Ascending aorta (tissue), 2 donors: ENCODE measurements around the gene RTEL1. TPM values are rescaled to one million over a fixed set of nuclear protein-coding genes. Genes with fewer than 3 reads are reported as not detected.
"Not testable (repeated sequence)": the region's sequence is repeated elsewhere in the genome, so short reads cannot be mapped to it uniquely, and the experiment has no call there.

Source experiments
- DNase-seq, 2 donors: peaks; one replicate each; pipeline ENCODE4 v3.0.0-alpha.2; 2019; ENCODE audit warnings: low spot score in 2 of 2
- H3K27ac ChIP-seq, 2 donors: fragments of 200-600 bp; sonication (generic); one replicate each; pipeline ENCODE4 v1.5.1; 2016 to 2017; ENCODE audit warnings: mild to moderate bottlenecking in 1 of 2
- H3K27me3 ChIP-seq: fragments of 200-600 bp; sonication (generic); one replicate; pipeline ENCODE4 v1.5.1; 2017
- H3K36me3 ChIP-seq, 2 donors: fragments of 200-600 bp; sonication (generic); one replicate each; pipeline ENCODE4 v1.5.1; 2016
- H3K4me1 ChIP-seq, 2 donors: fragments of 200-600 bp; sonication (generic); one replicate each; pipeline ENCODE4 v1.5.1; 2016 to 2017; ENCODE audit warnings: mild to moderate bottlenecking in 1 of 2
- H3K4me3 ChIP-seq, 2 donors: fragments of 200-600 bp; sonication (generic); one replicate each; pipeline ENCODE4 v1.5.1; 2016 to 2017; ENCODE audit warnings: mild to moderate bottlenecking in 1 of 2
- H3K9me3 ChIP-seq, 2 donors: fragments of 200-600 bp; sonication (generic); one replicate each; pipeline ENCODE4 v1.5.1; 2016
- CTCF ChIP-seq, 3 experiments: fragments of 200-600 bp in 2 of 3; fragments of 450-650 bp in 1 of 3; sonication (generic) in 2 of 3; IDR thresholded peaks; one replicate each; pipeline ENCODE4 v1.5.1; 2016 to 2019; ENCODE audit warnings: antibody characterized with exemption in 3 of 3, mild to moderate bottlenecking in 1 of 3, moderate library complexity in 1 of 3
- intact Hi-C: fragments of 100-400 bp; cut with DNase I; formaldehyde crosslinking; loops from one replicate; pipeline ENCODE4 v1.15.1; 2023
- total RNA-seq: library from RNA; depleted of rRNA; stranded (reverse); fragments of >200 nt; gene quantifications from one replicate; pipeline ENCODE4 v1.1.0, GENCODE V29; 2016

RTEL1 gene
- total RNA-seq, 1 donor from 2014 or later = 80.6 TPM

- Histone ChIP-seq H3K4me3 (no peak overlapping the region), H3K9me3 (no peaks in the 10 kb centered on the region), H3K27me3 (no peaks in the 10 kb centered on the region), H3K4me1 (peaks cover 6 to 7% of the 10 kb centered on the region in 2 donors), H3K27ac (no peak overlapping the region), H3K36me3 (no peaks in the 10 kb centered on the region)
- TF ChIP-seq CTCF (IDR thresholded peaks at IDR 0.05) = no peak
- no peak for DNase-seq
- intact Hi-C loops = no loop called here
These were observed 12.9 kb upstream of the RTEL1 start for GRCh38 chr20:63645218-63645617.

GRCh38 chr20:63648190-63648589, 9.9 kb upstream of the RTEL1 start:
- Histone ChIP-seq H3K36me3 (no peaks in the 10 kb centered on the region), H3K9me3 (no peaks in the 10 kb centered on the region), H3K27ac (no peak overlapping the region), H3K4me1 (peaks cover 7 to 10% of the 10 kb centered on the region in 2 donors), H3K27me3 (no peaks in the 10 kb centered on the region), H3K4me3 (no peak overlapping the region)
- no peak for TF ChIP-seq CTCF (IDR thresholded peaks at IDR 0.05)
- intact Hi-C loops = no loop called here
- DNase-seq = no peak

- TF ChIP-seq CTCF (IDR thresholded peaks at IDR 0.05) = no peak
- H3K4me1 ChIP-seq = peaks cover 11 to 14% of the 10 kb centered on the region in 2 donors
- no peak overlapping the region for H3K4me3 ChIP-seq
- H3K9me3 ChIP-seq = no peaks in the 10 kb centered on the region
- no peak for DNase-seq
- no peaks in the 10 kb centered on the region for H3K27me3 ChIP-seq
- intact Hi-C loops = no loop called here
- no peak overlapping the region for H3K27ac ChIP-seq
- H3K36me3 ChIP-seq = no peaks in the 10 kb centered on the region
These were observed 9.1 kb upstream of the RTEL1 start for GRCh38 chr20:63648895-63649589.

- DNase-seq, H3K4me3 ChIP-seq, H3K9me3 ChIP-seq, intact Hi-C loops, H3K27ac ChIP-seq, H3K36me3 ChIP-seq, H3K27me3 ChIP-seq: not testable (repeated sequence)
- peaks cover 11 to 14% of the 10 kb centered on the region in 2 donors for H3K4me1 ChIP-seq
These were observed 7.6 kb upstream of the RTEL1 start for GRCh38 chr20:63650486-63650885.

GRCh38 chr20:63651942-63652191, 6.2 kb upstream of the RTEL1 start:
- no peaks in the 10 kb centered on the region for H3K9me3 ChIP-seq
- no peaks in the 10 kb centered on the region for H3K36me3 ChIP-seq
- H3K27ac ChIP-seq = no peak overlapping the region
- intact Hi-C loops = no loop called here
- H3K27me3 ChIP-seq = no peaks in the 10 kb centered on the region
- no peak for DNase-seq
- H3K4me1 ChIP-seq = peaks cover 11 to 14% of the 10 kb centered on the region in 2 donors
- H3K4me3 ChIP-seq = peak overlapping the region; percentile 70 to 81
- TF ChIP-seq CTCF (IDR thresholded peaks at IDR 0.05) = no peak

GRCh38 chr20:63652192-63652980, 5.7 kb upstream of the RTEL1 start:
- no peak for TF ChIP-seq CTCF (IDR thresholded peaks at IDR 0.05)
- peak overlapping the region; percentile 70 to 81 for H3K4me3 ChIP-seq
- H3K27ac ChIP-seq = no peak overlapping the region
- H3K27me3 ChIP-seq = no peaks in the 10 kb centered on the region
- DNase-seq = no peak
- intact Hi-C loops = no loop called here
- H3K9me3 ChIP-seq = no peaks in the 10 kb centered on the region
- peaks cover 11 to 17% of the 10 kb centered on the region in 2 donors for H3K4me1 ChIP-seq
- H3K36me3 ChIP-seq = no peaks in the 10 kb centered on the region
